Colonic mucosa (tissue), 4 donors: ENCODE data around the gene HP1BP3. TPM values are rescaled to one million over a fixed set of nuclear protein-coding genes. Genes with fewer than 3 reads are reported as not detected.

ENCODE experiments used
- DNase-seq: peaks from one replicate; pipeline ENCODE4 v3.0.0-alpha.2; 2020
- H3K27ac ChIP-seq: fragments of 200-600 bp; one replicate; pipeline ENCODE4 v1.8.0; 2021
- H3K27me3 ChIP-seq: fragments of 200-600 bp; one replicate; pipeline ENCODE4 v1.8.0; 2021
- H3K36me3 ChIP-seq: fragments of 200-600 bp; one replicate; pipeline ENCODE4 v1.8.0; 2021
- H3K4me1 ChIP-seq: fragments of 200-600 bp; one replicate; pipeline ENCODE4 v1.8.0; 2021; ENCODE audit warnings: mild to moderate bottlenecking
- H3K4me3 ChIP-seq: fragments of 200-600 bp; one replicate; pipeline ENCODE4 v1.8.0; 2021
- H3K9ac ChIP-seq, 2 donors: one replicate each; pipeline ENCODE4 v1.7.0; 2013; ENCODE audit warnings: control low read depth in 2 of 2, low read depth in 2 of 2, low read length in 2 of 2
- H3K9me3 ChIP-seq: fragments of 200-600 bp; one replicate; pipeline ENCODE4 v1.8.0; 2021
- CTCF ChIP-seq: fragments of 200-600 bp; IDR thresholded peaks from one replicate; pipeline ENCODE4 v1.8.0; 2022; ENCODE audit warnings: antibody characterized with exemption, mild to moderate bottlenecking
- intact Hi-C: fragments of 100-400 bp; cut with DNase I; formaldehyde crosslinking; loops from one replicate; pipeline ENCODE4 v1.14.1; 2022
- total RNA-seq, 2 donors: library from RNA; stranded (reverse); fragmentation: NEBNext Ultra II Directional in 1 of 2; extraction: Animal tissue kit (Norgen Biotek cat#: 25700) in 1 of 2; gene quantifications; one replicate each; pipeline ENCODE4 v1.2.1, GENCODE V29; 2021
- donor health status: healthy.
- donor health status: DM: no; HTN: no; CAD: no.
- donor health status: DM: no; HTN: no; CAD: no.

Gene HP1BP3
- total RNA-seq, 2 donors from 2014 or later, result 165 to 210 TPM

DNA sequence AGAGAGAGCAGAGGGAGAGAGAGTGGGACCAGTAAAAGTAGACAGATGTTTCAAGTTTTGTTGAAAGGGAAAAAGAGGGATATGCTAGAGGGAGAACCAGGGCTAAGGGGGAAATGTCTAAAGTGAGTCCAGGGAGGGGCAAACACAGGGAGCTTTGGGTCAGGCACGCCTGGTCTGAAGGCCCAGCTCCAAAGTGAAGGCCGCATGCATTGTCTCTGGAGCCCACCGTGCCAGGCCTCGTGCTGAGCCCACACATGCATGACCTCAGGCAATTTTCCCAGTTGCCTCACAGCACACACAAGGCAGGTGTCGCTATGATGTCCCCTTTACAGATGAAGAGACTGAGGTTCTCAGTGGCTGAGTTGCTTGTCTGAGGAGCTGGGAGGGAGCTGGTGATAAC, 85.3 kb downstream of the HP1BP3 start:
- intact Hi-C loops, result no loop called here
- H3K9me3 ChIP-seq, result no peaks in the 10 kb centered on the region
- no peak for DNase-seq
- H3K4me3 ChIP-seq, result no peak overlapping the region
- H3K27me3 ChIP-seq, result no peaks in the 10 kb centered on the region
- no peaks in the 10 kb centered on the region for H3K4me1 ChIP-seq
- no peak overlapping the region for H3K27ac ChIP-seq
- no peak overlapping the region for H3K9ac ChIP-seq
- no peaks in the 10 kb centered on the region for H3K36me3 ChIP-seq
- TF ChIP-seq CTCF, result no peak

GRCh38 chr1:20701446-20701845, 85.7 kb downstream of the HP1BP3 start:
- TF ChIP-seq CTCF, result no peak
- DNase-seq, result no peak
- no peak overlapping the region for H3K9ac ChIP-seq
- H3K27ac ChIP-seq, result no peak overlapping the region
- no peaks in the 10 kb centered on the region for H3K9me3 ChIP-seq
- H3K27me3 ChIP-seq, result no peaks in the 10 kb centered on the region
- no peaks in the 10 kb centered on the region for H3K36me3 ChIP-seq
- H3K4me3 ChIP-seq, result no peak overlapping the region
- no peaks in the 10 kb centered on the region for H3K4me1 ChIP-seq
- intact Hi-C loops, result no loop called here

- Histone ChIP-seq H3K36me3 (no peaks in the 10 kb centered on the region), H3K4me1 (peaks cover 3% of the 10 kb centered on the region), H3K27ac (no peak overlapping the region), H3K27me3 (no peaks in the 10 kb centered on the region), H3K9ac (no peak overlapping the region), H3K4me3 (no peak overlapping the region), H3K9me3 (no peaks in the 10 kb centered on the region)
- intact Hi-C loops, result no loop called here
- no peak for TF ChIP-seq CTCF
- no peak for DNase-seq
Observed at GRCh38 chr1:20700636-20701215, 86.4 kb downstream of the HP1BP3 start.

- no peak for DNase-seq
- intact Hi-C loops, result loop anchor here (5.0 kb wide), 1 partner anchor 498 kb away; no protein-coding TSS in a partner anchor
- Histone ChIP-seq H3K9me3 (no peaks in the 10 kb centered on the region), H3K27me3 (no peaks in the 10 kb centered on the region), H3K4me3 (no peak overlapping the region), H3K36me3 (no peaks in the 10 kb centered on the region), H3K4me1 (peaks cover 3% of the 10 kb centered on the region), H3K27ac (no peak overlapping the region), H3K9ac (no peak overlapping the region)
- TF ChIP-seq CTCF, result no peak
Observed at GRCh38 chr1:20699558-20699957, 87.5 kb downstream of the HP1BP3 start.

DNA sequence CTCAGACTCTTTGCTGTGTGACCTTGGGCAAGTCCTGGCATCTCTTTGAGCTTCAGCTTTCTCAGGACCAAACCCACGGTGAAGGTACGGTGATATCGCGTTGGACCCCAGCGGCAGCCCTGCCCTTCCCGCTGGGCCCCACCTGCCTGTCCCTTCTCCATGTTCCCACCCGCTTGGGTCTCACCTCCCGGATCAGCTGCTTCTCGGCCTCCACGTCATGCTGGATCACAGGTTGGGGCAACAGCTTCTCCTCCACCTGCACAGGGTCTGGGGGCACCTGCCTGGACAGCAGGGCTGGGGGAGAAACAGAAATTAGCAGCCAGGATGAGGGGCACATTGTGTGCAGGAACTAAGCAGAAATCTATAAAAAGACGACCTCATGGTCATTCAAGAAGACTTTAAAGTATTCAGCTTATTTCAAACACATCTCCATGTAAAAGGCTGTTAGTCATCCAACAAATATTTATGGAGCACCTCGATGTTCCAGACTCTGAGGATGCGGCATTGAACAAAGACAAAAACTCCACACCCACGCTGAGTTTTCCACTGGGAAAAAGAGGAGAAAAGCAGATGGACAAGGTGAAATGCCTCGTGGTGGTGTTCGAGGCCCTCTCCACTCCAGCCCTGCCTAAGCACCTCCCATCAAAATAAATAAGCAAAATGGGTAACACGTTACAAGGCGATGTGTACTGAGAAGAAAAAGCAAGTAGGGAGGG, 88.8 kb downstream of the HP1BP3 start:
- H3K4me1 ChIP-seq, result peaks cover 3% of the 10 kb centered on the region
- TF ChIP-seq CTCF, result no peak
- no peak overlapping the region for H3K27ac ChIP-seq
- no peak for DNase-seq
- H3K9me3 ChIP-seq, result no peaks in the 10 kb centered on the region
- H3K4me3 ChIP-seq, result no peak overlapping the region
- H3K27me3 ChIP-seq, result no peaks in the 10 kb centered on the region
- intact Hi-C loops, result loop anchor here (5.0 kb wide), 1 partner anchor 499 kb away; no protein-coding TSS in a partner anchor
- H3K9ac ChIP-seq, result no peak overlapping the region
- H3K36me3 ChIP-seq, result no peaks in the 10 kb centered on the region
